ENCODE measurements around the gene HDAC10. TPM values are rescaled to one million over a fixed set of nuclear protein-coding genes. Genes with fewer than 3 reads are reported as not detected.

Gene HDAC10
- total and polyA plus RNA-seq, 10 of the 15 experiments (the other 5 are each of a cell fraction or from before 2014, with no cell fraction given) = 0.26 to 48.6 (median 5.0) TPM

GRCh38 chr22:50293441-50294318 is 42.6 kb upstream of the HDAC10 start:
- 31% methylated on average over 18 of the region's 42 CpGs for WGBS (ENCODE audit: insufficient coverage, insufficient replicate concordance, low lambda C conversion rate, missing lambda C conversion rate)
- H3K4me3 ChIP-seq = peak overlapping the region; percentile 19; the same call in 1 of the 2 replicates
- ChIA-PET RAD21 (ENCODE audit: unreplicated experiment) (interaction anchor here (1.4 to 2.8 kb wide), 3 partner anchors 9 to 17 kb away, joined by 4 to 10 read pairs (median 5); no protein-coding TSS in a partner anchor), CTCF (interaction anchor here (0.6 to 2.5 kb wide), 7 partner anchors 9 to 176 kb away, joined by 3 to 12 read pairs (median 4); no protein-coding TSS in a partner anchor), SMC1A (ENCODE audit: uncharacterized antibody, unreplicated experiment) (interaction anchor here (2.9 kb wide), 1 partner anchor 11 kb away, joined by 21 read pairs; no protein-coding TSS in a partner anchor), POLR2A (interaction anchor here (0.9 to 3.7 kb wide), 4 partner anchors 8 to 33 kb away, joined by 3 to 22 read pairs (median 3); partner anchors contain the start of gene DENND6B)
- intact Hi-C loops (cut with micrococcal nuclease; ENCODE audit: unreplicated experiment) (no loop called here), in situ Hi-C loops (cut with MboI) (no loop called here)
- no TSS peak for BruUV-seq (replicated peaks)
- DNase-seq (ENCODE audit: low read depth, low spot score) (no peak), FAIRE-seq (no peak), ATAC-seq (peak; percentile 33)
- peaks cover 27% of the 10 kb centered on the region for H3K4me1 ChIP-seq (ENCODE audit: control insufficient read depth, insufficient read depth, low read length)
- H3K4me2 ChIP-seq (ENCODE audit: control insufficient read depth, insufficient read depth) = peak overlapping the region; percentile 40
- H3K9me3 ChIP-seq (replicated peaks; ENCODE audit: control insufficient read depth, insufficient read depth, low read length) = no peaks in the 10 kb centered on the region
- peaks cover 10 to 29% of the 10 kb centered on the region in 2 experiments; a peak in 3 of 4 replicates for H3K36me3 ChIP-seq (ENCODE audit: control insufficient read depth in 2 of 2, insufficient read depth in 2 of 2, low read length in 1 of 2)
- H3K27ac ChIP-seq (ENCODE audit: control insufficient read depth, insufficient read depth) = peak overlapping the region; percentile 70; the same call in 1 of the 2 replicates
- H3K79me2 ChIP-seq (ENCODE audit: control insufficient read depth, insufficient read depth, low read length) = peaks cover 58% of the 10 kb centered on the region
- H3K27me3 ChIP-seq (replicated peaks in 1 of 2; ENCODE audit: control insufficient read depth in 2 of 2, insufficient read depth in 2 of 2, low read length in 1 of 2) = no peaks in the 10 kb centered on the region
- H2AFZ ChIP-seq (ENCODE audit: control insufficient read depth, low read depth, low read length) = no peak overlapping the region
- no peaks in the 10 kb centered on the region; the same call in none of the 2 replicates for H4K20me1 ChIP-seq (ENCODE audit: control insufficient read depth, insufficient read depth)
- H3K9ac ChIP-seq (ENCODE audit: control insufficient read depth, insufficient read depth, low read length) = peak overlapping the region; percentile 34; the same call in 1 of the 2 replicates
- TF ChIP-seq MLLT1 (IDR thresholded peaks at IDR 0.05) (no peak), MEF2B (IDR thresholded peaks at IDR 0.05; ENCODE audit: partially characterized antibody, poor library complexity, severe bottlenecking) (peak; percentile 38), SUPT20H (IDR thresholded peaks at IDR 0.05; ENCODE audit: borderline replicate concordance, control insufficient read depth, low read depth, low read length) (no peak), RELA (IDR thresholded peaks at IDR 0.05; ENCODE audit: borderline replicate concordance, partially characterized antibody) (no peak), RELB (IDR thresholded peaks at IDR 0.05; ENCODE audit: low read depth) (no peak), NR2C1 (IDR thresholded peaks at IDR 0.05) (no peak), ZNF24 (IDR thresholded peaks at IDR 0.05) (no peak), SMARCA5 (IDR thresholded peaks at IDR 0.05) (no peak), MYC (IDR thresholded peaks at IDR 0.05; ENCODE audit: insufficient read depth, insufficient read length, insufficient replicate concordance, low read length, severe bottlenecking) (no peak), ZSCAN29 (IDR thresholded peaks at IDR 0.05) (no peak), CBX3 (IDR thresholded peaks at IDR 0.05; ENCODE audit: borderline replicate concordance, low read depth) (no peak), CTCF (IDR thresholded peaks at IDR 0.05 in 2 of 3, conservative IDR thresholded peaks at IDR 0.05 in 1 of 3; ENCODE audit: control insufficient read depth in 2 of 3, extremely low read depth in 1 of 3, insufficient read depth in 1 of 3, low read depth in 3 of 3, low read length in 3 of 3) (no peak), GABPA (IDR thresholded peaks at IDR 0.05; ENCODE audit: low read depth) (no peak), KLF5 (IDR thresholded peaks at IDR 0.05; ENCODE audit: partially characterized antibody) (no peak)
- TF ChIP-seq, protein P1, sequence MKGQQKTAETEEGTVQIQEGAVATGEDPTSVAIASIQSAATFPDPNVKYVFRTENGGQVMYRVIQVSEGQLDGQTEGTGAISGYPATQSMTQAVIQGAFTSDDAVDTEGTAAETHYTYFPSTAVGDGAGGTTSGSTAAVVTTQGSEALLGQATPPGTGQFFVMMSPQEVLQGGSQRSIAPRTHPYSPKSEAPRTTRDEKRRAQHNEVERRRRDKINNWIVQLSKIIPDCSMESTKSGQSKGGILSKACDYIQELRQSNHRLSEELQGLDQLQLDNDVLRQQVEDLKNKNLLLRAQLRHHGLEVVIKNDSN (IDR thresholded peaks at IDR 0.05; ENCODE audit: borderline replicate concordance, extremely low read length, insufficient read depth, low read depth, low read length) = no peak

Data from GM12878 (cell line).